GM18519 (cell line): ENCODE results near the gene P4HA1.
"Not testable (repeated sequence)": the region's sequence is repeated elsewhere in the genome, so short reads cannot be mapped to it uniquely, and the experiment has no call there.

ENCODE experiments used
- ATAC-seq: cut with Tn5 transposase; IDR thresholded peaks from one replicate; pipeline ENCODE4 v1.9.1; 2021; ENCODE audit warnings: mild to moderate bottlenecking, moderate library complexity; ENCODE audit not compliant: unreplicated experiment, low FRiP score

Gene P4HA1

DNA sequence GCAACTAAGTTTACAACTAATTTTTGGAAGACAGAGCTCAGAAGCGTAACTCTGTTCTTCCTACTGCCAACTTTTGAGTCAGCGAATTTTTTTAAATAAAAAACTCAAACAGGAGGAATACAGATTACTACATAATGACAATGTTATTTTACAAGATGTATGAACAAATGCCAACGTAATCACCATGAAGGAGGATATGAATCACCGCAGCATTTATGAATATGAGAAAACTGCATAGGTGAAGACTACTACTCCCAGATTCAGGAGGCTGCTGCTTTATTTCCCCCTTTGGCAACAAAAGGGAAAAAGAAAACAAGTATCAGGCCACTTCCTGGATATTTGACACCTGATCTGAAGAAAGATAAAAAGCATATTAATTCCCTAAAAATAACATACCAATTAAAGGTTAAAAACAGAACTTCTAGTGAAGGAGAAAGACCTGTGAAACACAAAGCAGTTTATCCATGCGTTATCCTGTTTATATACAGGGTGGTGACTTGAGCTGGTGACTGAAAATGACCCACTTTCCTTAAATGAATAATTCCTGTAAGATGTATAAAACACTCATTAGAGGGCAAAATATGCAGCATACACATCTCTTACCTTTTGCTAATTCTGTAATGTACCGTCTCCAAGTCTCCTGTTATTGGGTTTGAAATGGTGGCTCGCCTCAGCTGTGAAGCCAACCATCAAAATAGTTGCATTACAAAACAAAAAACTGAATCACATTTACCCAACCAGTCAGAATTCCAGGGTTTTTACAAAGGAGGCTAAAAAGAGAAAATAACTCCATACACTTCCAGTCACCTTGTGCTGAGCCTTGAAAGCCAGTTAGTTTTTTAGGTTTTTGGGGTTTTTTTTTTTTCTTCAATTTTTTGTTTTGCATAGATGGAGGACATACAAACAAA, 52.0 kb downstream of the P4HA1 start:
- no peak for ATAC-seq

DNA sequence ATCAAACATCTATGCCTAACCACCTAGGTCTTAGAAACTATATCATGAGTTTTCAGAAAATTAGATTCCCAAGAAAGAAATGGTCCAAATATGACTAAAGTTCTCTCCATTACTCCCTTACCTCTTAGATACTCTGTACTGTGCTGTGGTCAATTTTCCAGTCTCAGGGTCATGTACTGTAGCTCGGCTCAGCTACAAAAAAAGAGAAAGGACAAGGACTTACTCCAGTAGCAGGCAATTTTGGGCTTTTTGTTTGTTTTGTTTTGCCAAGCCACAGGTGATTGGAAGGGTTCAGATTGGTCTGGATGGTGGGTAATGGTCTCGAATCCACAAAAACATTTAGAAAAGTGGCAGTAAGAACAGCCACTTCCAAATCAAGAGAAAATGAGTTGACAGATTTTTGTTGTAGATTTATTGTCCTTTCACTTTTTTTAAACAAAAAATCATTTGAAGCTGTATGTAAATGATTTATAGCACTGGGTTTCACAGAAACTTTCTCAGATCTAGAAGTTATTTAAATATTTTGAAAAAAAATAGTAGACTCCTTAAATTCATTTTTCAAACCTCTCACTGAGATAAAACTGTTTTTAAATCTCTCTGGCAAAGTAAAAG, 52.8 kb downstream of the P4HA1 start:
- no peak for ATAC-seq

DNA sequence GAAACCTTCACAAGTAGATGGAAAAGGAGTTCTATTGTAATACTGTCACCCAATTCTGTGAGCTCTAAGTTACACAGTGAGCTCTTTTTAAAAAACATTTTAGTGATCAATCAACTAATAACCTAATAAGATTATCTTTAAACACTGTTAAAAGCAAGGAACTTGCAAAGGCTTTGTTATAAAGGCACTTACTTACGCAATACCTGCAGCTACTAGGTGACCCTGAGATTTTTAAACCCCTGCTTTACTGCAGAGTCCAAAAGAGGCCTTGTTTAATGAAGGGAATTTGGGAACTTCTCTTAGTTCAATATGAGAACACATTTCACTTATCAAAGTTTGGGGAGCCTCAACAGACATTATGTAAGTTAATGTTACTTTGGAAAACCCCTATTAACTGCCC, 53.3 kb downstream of the P4HA1 start:
- ATAC-seq = no peak

DNA sequence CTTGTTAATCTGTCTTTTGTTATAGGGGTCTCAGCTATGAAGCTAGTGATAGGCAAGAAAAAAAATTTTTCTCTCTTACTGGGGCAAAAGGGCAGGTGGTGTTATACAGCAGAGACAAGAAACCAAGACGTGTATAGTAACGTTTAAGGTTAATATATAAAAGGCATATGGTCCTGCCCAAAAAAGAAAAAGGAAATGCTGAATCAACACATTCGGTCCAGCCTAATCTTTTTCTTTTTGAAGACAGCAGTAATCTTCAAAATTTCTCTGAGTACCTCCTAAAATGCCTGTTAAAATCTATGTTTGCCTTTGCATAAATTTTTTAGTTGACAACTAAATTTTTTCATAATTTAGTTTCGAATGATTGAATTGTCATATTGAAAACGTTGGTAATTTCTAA, 54.5 kb downstream of the P4HA1 start:
- ATAC-seq = no peak

DNA sequence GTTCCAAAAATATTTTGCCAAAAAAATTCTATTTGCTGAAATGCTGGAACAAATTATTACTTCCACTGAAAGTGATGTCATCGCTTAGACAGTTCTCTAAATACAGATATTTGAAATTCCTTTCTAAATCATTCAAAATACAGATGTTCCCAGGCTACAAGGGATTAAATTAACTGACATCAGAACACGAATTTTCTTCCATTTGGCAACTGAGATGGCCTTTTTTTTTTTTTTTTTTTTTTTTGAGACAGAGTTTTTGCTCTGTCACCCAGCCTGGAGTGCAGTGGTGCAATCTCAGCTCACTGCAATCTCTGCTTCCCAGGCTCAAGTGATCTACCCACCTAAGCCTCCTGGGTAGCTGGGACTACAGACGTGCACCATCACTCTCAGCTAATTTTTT, 57.0 kb downstream of the P4HA1 start:
- no peak for ATAC-seq

DNA sequence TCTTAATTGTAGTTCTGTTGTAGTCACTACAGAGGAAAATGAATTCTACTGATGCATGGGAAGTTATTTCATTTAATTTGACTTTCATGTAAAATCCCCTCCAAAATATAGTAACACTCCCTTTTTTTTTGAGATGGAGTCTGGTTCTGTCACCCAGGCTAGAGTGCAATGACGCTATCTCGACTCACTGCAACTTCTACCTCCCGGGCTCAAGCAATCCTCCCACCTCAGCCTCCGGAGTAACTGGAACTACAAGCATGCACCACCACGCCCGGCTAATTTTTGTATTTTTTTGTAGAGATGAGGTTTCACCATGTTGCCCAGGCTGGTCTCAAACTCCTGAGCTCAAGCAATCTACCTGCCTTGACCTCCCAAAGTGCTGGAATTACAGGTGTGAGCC, 60.4 kb downstream of the P4HA1 start:
- not testable (repeated sequence) for ATAC-seq

DNA sequence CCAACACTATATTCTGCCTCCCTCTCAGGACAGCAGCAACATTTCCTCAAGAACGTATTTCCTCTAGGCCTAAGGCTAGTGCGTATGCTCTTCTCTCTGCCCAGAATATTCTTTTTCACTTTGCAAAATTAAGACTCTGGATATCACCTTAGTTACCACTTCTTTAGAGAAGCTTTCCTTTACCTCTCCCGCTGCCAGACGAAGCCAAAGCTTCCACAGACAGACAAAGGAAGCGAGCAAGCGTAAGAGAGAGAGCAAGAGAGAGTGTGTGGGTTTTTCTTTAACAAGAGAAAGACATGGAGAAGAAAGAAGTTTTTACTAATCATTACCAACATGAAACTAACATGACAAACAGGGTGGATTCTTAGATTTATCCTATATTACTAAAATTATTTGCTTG, 64.1 kb downstream of the P4HA1 start:
- ATAC-seq = no peak

DNA sequence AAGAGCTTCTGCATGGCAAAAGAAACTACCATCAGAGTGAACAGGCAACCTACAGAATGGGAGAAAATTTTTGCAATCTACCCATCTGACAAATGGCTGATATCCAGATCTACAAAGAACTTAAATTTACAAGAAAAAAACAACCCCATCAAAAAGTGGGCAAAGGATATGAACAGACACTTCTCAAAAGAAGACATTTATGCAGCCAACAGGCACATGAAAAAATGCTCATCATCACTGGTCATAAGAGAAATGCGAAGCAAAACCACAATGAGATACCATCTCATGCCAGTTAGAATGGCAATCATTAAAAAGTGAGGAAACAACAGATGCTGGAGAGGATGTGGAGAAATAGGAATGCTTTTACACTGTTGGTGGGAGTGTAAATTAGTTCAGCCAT, 70.0 kb downstream of the P4HA1 start:
- not testable (repeated sequence) for ATAC-seq

DNA sequence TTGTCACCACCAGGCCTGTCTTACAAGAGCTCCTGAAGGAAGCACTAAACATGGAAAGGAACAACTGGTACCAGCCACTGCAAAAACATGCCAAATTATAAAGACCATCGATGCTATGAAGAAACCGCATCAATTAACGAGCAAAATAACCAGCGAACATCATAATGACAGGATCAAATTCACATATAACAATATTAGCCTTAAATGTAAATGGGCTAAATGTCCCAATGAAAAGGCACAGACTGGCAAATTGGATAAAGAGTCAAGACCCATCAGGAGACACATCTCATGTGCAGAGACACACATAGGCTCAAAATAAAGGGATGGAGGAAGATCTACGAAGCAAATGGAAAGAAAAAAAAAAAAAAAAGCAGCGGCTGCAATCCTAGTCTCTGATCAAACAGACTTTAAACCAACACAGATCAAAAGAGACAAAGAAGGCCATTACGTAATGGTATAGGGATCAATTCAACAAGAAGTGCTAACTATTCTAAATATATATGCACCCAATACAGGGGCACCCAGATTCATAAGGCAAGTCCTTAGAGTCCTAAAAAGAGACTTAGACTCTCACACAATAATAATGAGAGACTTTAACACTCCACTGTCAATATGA, 73.1 kb downstream of the P4HA1 start:
- not testable (repeated sequence) for ATAC-seq

DNA sequence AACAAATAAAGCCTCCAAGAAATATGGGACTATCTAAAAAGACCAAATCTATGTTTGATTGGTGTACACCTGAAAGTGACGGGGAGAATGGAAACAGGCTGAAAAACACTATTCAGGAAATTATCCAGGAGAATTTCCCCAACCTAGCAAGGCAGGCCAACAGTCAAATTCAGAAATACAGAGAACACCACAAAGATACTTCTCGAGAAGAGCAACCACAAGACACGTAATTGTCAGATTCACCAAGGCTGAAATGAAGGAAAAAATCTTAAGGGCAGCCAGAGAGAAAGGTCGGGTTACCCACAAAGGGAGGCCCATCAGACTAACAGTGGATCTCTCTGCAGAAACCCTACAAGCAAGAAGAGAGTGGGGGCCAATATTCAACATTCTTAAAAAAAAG, 73.7 kb downstream of the P4HA1 start:
- ATAC-seq = not testable (repeated sequence)

DNA sequence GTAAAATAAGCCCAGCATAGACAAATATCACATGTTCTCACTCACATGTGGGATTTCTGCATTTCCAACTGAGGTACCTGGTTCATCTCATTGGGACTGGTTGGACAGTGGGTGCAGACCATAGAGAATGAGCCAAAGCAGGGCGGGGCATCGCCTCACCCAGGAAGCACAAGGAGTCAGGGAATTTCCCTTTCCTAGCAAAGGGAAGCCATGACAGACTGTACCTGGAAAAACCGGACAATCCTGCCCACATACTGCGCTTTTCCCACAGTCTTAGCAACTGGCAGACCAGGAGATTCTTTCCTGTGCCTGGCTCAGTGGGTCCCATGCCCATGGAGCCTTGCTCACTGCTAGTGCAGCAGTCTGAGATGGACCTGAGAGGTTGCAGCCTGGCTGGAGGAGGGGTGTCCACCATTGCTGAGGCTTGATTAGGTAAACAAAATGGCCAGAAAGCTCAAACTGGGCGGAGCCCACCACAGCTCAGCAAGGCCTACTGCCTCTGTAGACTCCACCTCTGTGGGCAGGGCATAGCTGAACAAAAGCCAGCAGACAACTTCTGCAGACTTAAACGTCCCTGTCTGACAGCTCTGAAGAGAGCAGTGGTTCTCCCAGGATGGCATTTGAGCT, 75.0 kb downstream of the P4HA1 start:
- ATAC-seq = not testable (repeated sequence)

DNA sequence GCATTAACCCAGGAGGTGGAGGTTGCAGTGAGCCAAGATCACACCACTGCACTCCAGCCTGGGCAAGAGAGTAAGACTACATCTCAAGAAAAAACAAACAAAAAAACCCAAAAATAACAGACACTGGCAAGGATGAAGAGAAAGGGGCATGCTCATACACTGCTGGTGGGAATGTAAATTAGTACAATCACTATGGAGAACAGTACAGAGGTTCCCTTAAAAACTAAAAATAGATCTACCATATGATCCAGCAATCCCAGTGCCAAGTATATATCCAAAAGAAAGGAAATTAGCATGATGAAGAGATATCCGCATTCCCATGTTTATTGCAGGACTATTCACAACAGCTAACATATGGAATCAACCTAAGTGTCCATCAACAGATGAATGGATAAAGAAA, 75.6 kb downstream of the P4HA1 start:
- no peak for ATAC-seq

DNA sequence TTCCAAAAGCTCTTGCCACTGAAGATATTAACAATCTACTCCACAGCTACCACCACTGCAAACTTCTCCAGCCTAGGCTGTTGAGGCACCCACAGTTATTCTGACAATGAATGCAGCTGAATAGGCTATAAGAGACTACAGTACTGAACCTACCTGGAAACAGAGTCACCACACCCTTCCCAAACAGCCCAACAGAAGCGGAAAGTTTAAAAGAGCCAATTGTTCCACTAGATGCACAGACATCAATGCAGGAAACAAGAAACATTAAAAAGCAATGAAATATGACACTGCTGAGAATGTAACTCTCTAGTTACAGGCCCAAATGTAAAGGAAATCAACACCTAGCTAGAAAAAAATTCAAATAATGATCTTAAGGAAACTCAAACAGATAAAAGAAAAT, 77.6 kb downstream of the P4HA1 start:
- ATAC-seq = no peak

DNA sequence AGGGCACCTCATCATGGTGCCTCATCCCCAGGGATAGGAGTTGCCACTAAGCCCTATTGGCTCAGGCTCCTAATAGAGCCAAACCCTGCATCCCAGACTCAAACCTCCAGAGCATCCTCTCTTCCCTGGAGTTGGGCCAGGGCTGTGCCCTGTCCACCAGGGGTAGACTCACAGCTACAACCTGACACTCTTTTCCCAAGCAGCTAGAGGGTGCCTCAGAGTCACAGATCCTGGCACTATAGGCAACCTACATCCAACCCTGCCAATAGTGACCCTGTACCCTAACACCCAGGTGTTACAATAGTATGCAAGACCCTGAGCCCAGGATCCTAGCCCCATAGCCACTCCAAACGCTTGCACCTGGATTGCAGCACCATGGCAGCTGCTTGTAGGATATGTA, 78.0 kb downstream of the P4HA1 start:
- no peak for ATAC-seq

DNA sequence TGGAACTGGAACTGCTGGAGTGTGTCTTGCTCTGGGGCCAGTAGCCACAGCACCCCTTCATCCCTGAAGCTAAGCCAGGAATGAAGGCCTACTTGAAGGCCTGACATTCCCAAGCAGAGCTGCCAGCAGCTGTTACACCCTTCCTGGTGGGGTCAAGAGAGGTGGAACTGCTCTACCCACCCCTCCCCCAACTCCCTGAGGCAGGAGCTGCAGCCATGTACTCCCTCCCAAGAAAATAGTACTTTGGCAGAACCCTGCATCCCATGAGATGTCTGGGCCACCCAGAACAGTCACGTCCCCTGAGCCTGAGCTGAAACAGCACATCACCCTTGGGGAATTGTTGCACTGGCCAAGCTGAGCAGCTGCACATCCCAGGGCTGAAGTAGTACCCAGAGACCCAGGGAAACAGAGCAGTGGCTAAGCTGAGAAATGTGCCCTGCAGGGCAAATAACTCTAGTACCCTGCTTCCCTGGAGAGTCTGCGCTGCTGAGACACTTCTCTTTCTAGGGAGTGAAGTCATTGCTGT, 78.6 kb downstream of the P4HA1 start:
- no peak for ATAC-seq

DNA sequence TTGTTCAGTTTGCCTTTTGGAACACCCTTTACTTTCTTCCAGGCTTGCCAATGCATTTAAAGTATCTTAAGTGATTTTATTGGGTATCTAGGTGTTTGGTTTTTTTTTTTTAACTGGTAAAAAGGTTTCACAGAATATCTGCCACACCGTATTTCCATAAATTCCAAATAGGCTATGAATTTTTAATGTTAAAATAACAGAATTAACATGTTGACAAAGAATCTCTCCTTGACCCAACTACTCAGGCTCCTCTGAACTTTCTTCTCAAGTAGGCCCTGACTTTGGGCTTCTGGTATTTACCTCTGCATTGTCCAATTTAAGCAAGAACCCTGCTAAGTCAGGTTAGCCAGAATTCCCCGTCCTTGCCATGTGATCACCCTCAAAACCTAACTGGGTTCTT, 80.9 kb downstream of the P4HA1 start:
- no peak for ATAC-seq

DNA sequence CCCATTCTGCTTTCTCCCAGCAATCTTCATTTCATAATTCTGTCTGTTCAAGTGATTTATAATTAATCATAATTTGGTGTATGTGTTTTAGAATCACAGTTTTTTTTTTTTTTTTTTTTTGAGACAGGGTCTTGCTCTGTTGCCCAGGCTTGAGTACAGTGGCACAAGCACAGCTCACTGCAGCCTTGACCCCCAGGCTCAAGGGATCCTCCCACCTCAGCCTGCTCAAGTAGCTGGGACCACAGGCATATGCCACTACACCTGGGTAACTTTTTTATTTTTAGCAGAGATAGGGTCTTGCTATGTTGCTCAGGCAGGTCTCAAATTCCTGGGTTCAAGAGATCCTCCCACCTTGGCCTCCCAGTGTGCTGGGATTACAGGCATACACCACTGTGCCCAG, 92.8 kb downstream of the P4HA1 start:
- no peak for ATAC-seq

DNA sequence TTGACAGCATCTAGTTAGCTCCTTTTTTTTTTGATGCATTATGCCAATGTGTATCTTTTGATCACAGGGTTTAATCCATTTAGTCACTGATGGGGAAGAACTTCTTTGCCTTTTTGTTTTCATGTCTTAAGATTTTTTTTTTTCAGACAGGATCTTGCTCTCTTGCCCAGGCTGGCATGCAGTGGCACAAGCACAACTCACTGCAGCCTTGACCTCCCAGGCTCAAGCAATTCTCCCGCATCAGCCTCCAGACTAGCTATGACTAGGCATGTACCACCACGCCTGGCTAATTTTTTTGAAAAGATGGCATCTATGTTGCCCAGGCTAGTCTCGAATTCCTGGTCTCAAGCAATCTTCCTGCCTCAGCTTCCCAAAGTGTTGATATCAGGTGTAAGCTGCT, 95.7 kb downstream of the P4HA1 start:
- ATAC-seq = no peak

DNA sequence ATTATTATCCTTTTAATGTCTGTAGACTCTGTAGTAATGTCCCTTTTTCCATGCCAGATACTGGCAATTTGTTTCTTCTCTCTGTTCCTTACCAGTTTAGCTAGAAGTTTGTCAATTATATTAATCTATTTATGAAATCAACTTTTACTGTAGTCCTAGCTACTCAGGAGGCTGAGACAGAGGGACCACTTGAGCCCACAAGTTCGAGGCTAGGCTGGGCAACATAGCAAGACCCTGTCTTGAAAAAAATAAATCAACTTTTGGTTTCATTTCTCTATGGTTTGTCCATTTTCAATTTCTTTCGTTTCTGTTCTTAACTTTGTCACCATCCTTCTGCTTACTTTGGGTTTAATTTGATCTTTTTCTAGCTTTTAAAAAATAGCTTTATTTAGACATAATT, 99.6 kb downstream of the P4HA1 start:
- ATAC-seq = no peak

DNA sequence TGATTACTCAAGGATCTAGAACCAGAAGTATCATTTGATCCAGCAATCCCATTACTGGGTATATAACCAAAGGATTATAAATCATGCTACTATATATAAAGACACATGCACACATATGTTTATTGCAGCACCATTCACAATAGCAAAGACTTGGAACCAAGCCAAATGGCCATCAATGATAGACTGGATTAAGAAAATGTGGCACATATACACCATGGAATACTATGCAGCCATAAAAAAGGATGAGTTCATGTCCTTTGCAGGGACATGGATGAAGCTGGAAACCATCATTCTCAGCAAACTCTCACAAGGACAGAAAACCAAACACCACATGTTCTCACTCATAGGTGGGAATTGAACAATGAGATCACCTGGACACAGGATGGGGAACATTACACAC, 101.2 kb downstream of the P4HA1 start:
- ATAC-seq = not testable (repeated sequence)

DNA sequence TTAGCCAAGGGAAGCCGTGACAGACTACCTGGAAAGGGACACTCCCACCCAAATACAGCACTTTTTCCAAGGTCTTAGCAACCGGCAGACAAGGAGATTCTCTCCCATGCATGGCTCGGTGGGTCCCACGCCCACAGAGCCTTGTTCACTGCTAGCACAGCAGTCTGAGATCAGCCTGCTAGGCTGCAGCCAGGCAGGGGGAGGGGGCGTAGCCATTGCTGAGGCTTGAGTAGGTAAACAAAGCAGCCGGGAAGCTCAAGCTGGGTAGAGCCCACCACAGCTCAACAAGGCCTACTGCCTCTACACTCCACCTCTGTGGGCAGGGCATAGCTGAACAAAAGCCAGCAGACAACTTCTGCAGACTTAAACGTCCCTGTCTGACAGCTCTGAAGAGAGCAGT, 106.9 kb downstream of the P4HA1 start:
- not testable (repeated sequence) for ATAC-seq
